GM21390 (cell line): ENCODE results near the gene MLLT3.

Experiments
- ATAC-seq: cut with Tn5 transposase; IDR thresholded peaks from one replicate; pipeline ENCODE4 v1.9.1; 2021; ENCODE audit not compliant: unreplicated experiment

Gene MLLT3

DNA sequence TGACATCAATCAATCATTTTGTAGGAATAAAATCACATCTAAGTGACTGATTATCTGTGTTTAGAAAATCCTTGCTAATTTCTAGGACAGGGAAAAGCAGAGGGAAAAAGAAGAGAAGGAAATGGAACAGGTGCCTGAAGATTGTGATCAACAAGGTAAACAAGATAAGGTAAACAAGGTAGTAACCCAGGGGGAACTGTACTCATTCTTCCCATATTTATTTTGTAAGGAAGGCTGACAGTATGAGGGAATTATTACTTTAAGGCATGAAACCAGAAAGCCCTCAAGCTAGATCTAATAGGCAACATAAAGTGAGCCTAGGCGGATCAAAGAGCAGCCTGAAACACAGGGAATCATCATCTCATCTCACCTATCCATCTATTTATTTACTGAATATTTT is 231.1 kb downstream of the MLLT3 start:
- no peak for ATAC-seq

DNA sequence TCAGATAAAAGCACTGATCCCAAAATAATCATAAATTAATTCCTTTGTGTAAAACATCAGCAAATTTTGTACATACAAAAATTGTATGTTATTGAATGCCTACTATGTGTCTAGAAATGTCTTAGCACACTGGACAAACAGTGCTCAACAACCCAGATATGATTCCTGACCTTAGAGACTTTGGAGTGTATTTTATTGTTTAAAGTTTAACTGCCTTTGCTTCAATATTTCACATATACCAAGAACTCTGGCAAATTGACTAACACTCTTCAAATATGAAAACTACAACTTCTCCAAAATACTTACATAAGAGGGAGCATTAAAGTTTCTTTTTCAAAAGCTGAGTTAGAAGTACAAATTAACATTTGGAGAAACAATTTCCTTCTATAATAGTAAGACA is 231.9 kb downstream of the MLLT3 start:
- no peak for ATAC-seq

DNA sequence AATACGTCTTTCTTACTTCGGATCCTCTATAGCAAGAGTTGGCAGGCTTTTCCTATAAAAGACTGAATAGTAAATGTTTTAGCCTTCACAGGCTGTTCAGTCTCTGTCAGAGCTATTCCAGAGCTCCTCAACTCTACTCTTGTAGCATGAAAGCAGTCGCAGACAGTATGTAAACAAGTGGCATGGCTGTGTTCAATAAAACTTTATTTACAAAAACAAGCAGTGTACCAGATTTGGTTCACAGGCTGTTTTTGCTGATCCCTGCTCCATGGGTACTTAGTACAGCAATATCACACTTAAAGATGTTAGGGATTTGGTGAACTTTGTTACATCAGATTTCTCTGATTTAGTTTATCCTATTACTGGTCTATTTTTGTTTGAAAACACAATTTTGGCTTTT is 235.2 kb downstream of the MLLT3 start:
- no peak for ATAC-seq

DNA sequence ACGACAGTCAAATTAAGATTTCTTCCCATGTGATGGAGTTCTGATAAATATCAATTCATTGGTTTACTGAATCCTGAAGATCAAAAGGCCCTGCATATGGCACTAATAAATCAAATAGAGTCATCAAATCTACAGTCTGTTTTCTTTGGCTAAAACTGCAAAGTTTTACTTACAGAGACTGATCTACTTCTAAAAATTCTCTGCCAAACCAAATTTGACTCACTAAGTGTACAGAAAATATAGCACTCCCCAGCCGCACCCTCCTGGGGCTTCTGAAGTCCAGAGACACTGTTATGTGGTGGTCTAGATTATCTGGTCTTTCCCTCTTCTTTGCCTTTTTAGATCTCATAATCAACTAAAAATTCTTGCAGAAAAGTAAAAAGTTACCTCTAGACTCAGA is 237.7 kb downstream of the MLLT3 start:
- ATAC-seq = no peak

DNA sequence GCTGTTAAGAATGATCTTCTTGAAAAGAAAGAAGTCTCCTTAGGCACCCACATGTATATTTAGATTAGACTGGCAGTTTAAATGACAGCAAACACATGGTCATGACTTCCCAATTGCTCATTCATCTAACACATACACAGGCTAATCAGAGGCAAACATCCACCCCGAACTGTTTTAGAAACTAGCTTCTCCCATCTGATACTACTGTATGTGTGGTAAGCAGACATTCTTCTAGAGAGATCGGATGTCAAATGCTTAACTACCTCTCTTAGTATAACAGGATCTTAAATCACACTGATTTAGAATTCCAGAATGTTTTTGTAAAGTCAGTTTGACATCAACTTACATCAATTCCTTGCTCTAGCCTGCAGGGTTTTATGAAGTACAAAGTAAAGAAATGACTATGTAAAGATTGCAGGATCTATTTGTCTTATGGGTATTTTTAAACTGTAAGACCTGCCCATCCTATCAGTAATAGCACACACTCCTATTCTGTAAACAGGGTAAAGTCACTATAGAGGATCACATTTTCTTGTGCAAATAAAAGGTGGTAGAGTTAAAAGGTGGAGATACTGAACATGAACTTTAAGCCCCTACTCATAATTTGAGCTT is 239.7 kb downstream of the MLLT3 start:
- ATAC-seq = peak; percentile 67

DNA sequence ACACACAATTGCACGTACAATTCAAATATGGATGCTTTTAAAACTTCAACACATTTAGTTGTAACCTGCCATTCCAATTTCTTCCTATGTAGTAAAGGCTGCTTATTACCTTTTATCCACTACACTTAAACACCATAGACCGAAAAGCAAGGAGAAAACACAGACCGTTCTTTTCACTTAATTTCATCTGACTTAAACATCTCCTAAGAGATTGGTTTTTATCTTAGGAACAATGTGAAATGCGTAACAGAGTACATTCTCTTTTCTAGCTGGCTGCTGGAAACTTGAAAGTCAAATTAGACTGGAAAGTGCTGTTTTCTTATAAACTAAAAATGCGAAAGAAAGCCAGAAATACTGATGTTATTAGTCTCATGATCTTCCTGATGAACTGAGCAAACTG is 241.8 kb downstream of the MLLT3 start:
- ATAC-seq = no peak

DNA sequence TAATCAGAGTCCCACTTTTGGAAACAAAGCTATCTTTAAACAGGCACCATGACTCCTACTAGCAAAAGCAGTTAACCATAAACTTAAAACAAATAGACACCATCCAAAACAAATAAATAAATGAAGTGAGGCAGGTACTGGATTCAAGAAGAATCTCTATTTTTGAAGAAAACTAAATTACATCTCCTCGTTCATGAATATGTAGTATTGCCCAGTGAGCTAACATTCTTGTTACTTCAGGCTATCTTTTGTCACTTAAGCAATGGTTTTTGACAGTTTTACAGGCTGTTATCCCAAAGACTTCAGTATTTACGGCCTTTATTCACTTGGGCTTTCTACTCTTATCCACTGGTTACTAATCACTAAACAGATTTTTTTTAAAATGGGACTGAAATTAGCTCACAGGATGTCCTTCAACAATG is 242.5 kb downstream of the MLLT3 start:
- no peak for ATAC-seq

DNA sequence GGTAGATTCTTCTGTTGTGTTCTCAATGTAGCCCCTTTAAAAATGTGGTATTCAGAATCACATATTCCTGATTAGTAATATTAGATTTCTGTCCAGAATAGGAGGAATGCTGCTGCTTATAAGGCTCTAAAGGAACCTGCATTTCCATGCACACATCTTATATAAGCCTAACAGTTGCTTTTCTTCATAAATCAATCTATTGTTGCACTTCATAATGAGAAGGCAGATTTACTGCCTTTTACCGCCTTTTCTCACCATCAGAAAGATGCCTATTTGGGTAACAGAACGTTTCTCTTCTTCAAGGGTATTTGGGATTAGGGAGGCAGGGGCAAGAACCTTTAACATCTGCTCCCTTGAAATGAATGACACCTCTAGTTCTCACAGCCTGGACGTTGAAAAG is 243.4 kb downstream of the MLLT3 start:
- ATAC-seq = no peak

DNA sequence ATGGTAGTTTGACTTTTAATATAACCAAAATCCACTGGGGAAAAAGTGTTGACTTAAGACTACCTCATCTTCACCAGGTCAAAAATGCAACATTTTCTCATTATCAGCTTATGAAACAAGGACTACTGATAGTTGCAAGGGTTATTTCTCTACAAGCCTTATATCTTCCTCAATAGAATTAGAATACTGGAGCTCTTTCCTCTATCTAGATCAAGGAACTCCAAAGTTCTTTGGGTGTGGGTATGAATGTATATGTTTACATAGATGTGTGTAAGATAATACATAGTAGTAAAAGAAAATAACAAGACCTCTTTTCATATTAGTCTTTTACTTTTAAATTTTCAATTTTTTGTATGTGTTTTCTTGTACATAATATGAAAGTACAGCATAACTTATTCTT is 244.5 kb downstream of the MLLT3 start:
- no peak for ATAC-seq

DNA sequence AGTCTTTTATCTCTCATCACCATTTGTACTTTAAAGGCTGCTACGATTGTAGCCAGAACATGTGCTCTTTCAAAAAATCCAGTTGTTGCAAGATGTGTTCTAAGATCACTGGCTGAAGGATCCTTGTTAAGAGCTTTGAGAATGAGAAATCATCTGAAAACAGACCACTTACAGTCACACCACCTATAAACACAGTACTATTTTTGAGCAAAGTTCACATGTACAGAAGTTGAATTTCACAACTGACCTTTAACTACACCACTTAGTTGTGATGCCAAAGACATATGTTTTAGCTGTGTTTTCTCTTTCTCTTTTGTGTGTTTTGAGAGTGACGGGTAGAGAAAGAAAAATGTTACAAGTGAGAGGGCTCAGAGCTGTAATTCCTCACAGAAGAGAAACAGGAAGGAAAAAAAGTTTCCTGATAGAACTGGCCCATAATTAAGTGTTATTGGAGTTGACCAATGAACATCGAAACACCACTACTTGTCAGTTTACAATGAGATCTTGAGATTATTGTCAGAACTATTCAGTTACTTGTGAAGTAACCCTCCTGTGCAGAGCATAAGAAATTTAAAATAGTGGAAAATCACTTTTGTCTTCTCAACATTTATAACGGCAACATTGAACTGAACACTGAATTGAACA is 245.4 kb downstream of the MLLT3 start:
- peak; percentile 47 for ATAC-seq

DNA sequence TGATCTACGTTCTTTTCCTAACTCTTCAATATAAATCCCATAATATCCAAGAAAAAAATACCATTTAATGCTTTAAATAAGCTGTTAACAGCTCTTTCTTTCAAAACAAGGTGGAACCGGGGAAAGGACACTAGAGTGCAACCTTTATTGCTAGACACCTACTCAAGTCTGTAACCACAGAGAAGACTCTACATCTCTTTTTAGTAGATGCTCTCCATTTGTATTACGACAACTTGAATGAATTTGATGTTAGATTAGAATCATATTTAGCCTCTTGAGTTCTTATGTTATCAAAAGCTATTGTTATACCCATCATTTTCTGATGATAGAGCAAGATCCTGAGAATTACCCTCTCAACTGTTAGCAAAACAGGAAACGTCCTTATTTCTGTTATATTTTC is 246.3 kb downstream of the MLLT3 start:
- no peak for ATAC-seq

DNA sequence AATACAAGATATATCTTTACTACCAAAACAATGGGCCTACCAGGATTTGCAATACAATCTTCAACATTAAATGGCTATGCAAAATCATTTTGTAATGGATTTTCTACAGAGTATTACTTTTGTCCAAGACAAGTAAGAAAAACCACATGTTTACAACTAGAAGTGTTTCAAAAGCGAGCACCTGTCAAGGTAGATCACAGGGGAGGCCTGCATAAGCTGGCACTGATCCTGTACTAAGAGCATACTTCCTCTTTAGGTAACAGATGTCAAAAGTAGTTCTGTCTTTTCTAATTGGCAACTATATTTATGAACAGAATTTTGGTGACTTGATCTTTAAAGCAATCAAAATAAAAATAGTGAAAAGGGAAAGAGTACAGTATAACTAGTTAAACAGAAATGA is 249.0 kb downstream of the MLLT3 start:
- peak; percentile 49 for ATAC-seq

DNA sequence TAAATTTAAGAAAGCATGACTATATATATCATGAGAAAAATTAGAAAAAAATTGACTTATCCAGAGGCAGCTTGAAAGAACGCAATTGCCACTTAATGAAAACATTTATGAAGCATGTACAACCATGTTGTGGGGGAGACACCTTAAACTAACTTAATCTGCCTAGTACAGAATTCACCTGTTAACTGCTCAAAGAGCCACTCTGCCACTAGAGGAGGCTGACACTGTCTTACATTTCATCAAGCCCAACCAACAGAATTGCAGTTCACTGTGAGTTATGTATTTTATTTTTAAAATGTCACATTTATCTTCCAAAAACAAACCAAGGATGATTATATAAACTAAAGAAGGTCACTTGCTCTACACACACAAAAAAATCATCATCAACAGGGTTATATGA is 252.9 kb downstream of the MLLT3 start:
- no peak for ATAC-seq

DNA sequence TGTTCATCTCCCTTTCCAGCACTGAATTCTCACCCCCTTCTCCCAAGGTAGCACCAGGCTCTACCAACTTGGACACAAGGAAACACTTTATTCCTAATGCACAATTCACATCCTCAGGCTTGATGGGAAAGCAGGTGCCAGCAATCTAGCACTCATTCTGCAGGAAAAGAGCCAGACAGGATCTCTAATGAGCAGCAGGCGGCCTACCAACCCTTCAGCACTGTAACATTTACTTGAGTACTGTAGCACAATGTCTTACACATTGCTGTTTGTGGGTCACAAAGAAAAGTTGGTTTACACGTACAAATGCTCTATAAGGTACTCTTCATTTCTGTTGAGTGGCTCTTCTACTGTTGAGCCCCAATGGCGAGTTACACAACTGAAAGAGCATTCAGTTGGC is 254.4 kb downstream of the MLLT3 start:
- ATAC-seq = no peak

DNA sequence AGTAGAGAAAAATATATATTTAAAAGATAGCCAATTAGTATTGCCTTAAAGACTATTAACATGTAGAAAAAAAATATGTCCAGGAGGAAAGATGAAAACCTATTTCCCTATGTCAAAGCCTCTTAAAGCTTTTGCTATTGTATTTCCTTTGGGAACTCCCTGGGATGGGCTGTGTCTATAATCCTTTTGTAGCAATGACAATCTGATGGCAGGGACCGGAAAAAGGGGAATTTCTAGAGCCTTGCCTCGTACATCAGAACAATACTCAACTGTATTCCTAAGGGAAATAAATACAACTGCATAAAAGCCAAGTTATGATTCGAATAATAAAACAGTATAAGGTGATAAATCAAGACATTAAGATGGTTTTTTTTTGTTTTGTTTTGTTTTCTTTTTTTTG is 257.3 kb downstream of the MLLT3 start:
- no peak for ATAC-seq

DNA sequence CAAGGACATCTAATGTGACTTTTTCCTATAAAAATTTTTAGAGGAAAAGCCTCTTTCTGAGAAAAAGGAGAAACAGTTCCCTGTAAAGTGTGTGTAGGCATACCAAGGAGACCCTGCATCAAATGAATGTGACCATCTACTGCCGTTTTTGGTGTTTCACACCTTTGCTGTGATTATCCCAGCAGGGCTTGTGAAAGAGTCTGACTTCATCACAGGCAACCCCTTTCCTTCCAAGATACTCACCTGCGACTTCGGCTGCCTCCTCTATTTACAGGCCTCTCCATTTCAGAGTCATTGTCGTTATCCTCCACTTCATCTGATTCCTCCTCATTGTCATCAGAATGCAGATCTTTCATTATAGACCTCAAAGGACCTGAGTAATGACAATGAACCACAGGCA is 259.1 kb downstream of the MLLT3 start:
- ATAC-seq = no peak

DNA sequence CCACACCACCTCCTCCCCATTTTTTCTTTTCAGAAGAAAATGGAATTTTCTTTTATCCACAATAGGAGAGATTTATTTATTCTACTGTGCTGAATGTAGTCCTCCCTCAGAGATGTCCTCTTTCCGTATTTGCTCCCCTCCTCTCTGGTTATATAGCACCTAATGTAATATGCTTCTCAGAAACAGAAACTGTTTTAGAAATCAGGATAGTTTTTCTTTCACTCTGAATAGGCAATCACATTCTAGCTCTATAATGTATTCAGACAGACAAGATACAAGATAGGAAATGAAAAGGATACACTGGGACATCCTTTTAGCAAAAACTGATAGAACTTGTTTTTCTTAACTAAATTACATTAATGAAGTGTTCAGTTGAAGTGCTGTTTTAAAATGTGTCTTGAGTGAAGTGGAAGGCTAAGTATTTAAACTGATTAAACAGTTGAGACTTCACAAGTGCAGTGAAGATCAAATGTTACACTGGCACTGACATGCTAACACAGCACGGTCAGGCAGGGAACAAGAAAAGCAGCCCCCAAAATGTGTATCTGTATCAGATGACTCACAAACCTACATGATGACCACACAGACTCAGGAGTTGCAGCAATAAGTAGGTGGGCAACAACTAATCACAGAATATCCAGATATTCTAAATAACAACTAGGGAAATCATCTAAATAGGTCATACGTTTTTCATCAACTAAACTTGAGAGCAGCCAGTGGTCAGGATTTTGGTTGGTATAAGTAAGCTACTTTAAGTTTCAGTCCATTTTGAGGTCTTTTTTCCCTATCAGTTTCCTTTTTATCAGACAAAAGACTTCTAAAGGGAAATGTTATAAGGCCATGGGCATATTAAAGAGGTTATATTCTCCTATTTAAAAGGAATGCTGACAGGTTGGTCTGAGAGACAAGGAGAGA is 260.4 kb downstream of the MLLT3 start:
- peak; percentile 67 for ATAC-seq

DNA sequence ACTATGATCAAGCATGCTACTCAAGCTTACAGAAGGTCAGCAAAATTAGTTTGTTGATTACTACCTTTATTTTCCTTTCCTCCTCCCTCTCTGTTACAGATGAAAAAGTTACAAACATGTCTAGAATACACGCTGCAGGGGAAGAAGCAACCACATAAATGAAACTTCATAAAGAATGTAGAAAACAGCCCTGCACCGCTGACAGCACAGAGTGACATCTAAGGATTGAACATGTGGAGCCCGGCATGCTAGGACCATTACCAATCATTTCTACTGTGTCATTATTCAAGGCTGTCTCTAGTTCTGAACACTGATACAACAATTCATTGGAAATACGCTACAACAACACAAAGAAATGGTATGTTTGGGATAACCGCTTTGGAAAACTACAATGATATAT is 261.1 kb downstream of the MLLT3 start:
- no peak for ATAC-seq

DNA sequence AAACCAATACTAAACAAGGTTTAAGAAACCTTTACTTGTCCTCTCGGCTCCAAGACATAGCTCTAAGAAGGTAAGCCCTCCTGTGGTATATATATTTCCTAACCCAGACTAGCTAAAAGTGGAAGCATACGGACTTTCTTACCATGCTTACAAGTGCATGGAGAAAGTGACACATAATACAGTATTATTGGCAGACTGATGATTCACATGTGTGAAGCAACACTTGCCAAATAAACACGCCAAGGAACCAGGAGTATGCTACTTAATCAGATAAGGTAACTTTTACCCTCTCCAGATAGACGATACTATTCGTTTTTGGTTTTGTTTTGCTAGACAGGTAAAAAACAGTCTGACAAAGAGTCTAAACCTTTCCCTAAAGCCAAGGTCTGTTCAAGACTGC is 264.1 kb downstream of the MLLT3 start:
- no peak for ATAC-seq

DNA sequence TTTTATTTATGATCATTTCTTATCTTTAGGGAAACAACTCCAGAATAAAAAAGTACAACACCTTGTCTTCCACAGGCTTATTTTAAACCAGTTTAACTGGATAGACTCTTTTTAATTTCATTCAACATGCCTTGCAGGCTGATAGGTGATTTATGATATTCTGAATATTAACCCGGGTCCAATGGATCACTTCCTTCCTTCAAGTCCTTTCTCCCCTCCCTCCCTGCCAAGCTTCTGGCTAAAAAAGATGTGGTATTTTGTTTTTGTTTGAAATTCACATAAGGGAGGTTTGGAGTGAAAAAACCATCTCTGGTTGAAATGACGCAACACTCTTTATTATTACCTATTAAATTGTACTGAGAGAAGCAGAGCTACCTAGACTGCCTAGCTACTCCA is 265.3 kb downstream of the MLLT3 start:
- ATAC-seq = no peak

DNA sequence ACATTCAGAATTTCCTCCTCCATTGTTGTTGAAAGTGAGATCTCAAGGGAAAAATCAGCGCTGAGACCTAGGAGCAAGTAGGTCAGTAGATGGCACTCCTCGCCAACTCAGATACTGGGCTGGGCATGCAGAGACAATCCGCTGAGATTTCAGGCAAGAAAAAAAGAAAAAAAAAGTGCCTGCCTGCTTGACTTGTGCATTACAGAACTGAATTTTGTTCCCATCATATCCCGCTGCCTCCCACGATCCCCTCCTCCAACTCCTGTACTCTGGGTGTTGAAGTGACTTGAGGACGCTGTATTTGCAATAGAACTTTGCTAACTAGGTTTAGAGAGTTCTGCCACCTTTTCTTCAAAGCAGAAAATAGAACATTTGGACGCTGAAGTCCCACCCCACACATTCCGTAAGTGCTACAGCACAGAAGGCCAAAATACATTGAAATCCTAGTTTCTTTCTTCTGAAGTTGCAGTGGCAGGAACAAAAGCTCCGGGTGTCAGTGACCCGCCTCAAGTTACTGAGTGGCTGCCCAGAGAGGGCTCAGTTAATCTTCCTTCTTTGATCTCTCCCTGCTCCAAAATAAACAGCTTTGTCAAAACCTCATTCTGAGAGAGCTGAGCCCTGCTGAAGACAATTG is 265.8 kb downstream of the MLLT3 start:
- no peak for ATAC-seq

DNA sequence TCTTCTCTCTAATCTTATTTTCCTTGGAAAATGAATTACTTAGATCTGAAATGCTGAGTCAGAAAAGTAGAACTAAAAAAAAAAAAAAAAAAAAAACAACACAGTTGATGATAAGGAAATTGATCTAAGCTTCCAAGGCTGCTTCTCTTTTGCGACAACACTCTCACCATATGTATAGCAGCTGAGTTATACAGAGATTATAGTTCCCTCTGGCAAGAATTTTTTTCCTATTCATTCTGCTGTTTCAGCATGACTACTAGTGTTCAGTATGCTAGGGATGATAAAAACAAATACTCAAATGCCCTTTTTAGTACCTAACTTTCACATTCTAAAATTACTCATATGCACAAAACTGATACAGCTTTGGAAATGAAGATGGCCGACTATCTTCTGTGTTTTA is 267.3 kb downstream of the MLLT3 start:
- peak; percentile 38 for ATAC-seq
